GM18858 (cell line): Measurements from ENCODE around the gene SMO.
"Not testable (repeated sequence)": the region's sequence is repeated elsewhere in the genome, so short reads cannot be mapped to it uniquely, and the experiment has no call there.

Experiments used
- ATAC-seq: cut with Tn5 transposase; IDR thresholded peaks from one replicate; pipeline ENCODE4 v1.9.1; 2021; ENCODE audit not compliant: unreplicated experiment

Gene SMO

GRCh38 chr7:129169686-129170440, 18.6 kb upstream of the SMO start:
- ATAC-seq = peak; percentile 49

GRCh38 chr7:129170441-129171021, 17.9 kb upstream of the SMO start:
- no peak for ATAC-seq

GRCh38 chr7:129173861-129174260, 14.6 kb upstream of the SMO start:
- ATAC-seq = not testable (repeated sequence)

- no peak for ATAC-seq
These were observed 11.3 kb upstream of the SMO start for GRCh38 chr7:129176916-129177710.

- ATAC-seq = no peak
These were observed 3.3 kb upstream of the SMO start for GRCh38 chr7:129184981-129185670.

GRCh38 chr7:129186749-129187260, 1.6 kb upstream of the SMO start:
- ATAC-seq = no peak

GRCh38 chr7:129187681-129188371, 607 bp upstream of the SMO start:
- no peak for ATAC-seq

GRCh38 chr7:129188892-129189660, 643 bp downstream of the SMO start:
- ATAC-seq = no peak

- no peak for ATAC-seq
These were observed 1.4 kb downstream of the SMO start for GRCh38 chr7:129189661-129190310.

GRCh38 chr7:129191272-129191671, 2.8 kb downstream of the SMO start:
- no peak for ATAC-seq

- ATAC-seq = no peak
These were observed 5.5 kb downstream of the SMO start for GRCh38 chr7:129193892-129194291.

- no peak for ATAC-seq
These were observed 9.3 kb downstream of the SMO start for GRCh38 chr7:129197771-129198170.

- ATAC-seq = no peak
These were observed 11.0 kb downstream of the SMO start for GRCh38 chr7:129199406-129199805.

GRCh38 chr7:129202058-129202777, 13.8 kb downstream of the SMO start:
- ATAC-seq = no peak

GRCh38 chr7:129203050-129203741, 14.8 kb downstream of the SMO start:
- ATAC-seq = no peak

- no peak for ATAC-seq
These were observed 16.8 kb downstream of the SMO start for GRCh38 chr7:129205126-129205818.

- no peak for ATAC-seq
These were observed 17.8 kb downstream of the SMO start for GRCh38 chr7:129205987-129206785.
